ENCODE data around the gene TLE2. TPM values are rescaled to one million over a fixed set of nuclear protein-coding genes. Genes with fewer than 3 reads are reported as not detected.
"Not testable (repeated sequence)": the region's sequence is repeated elsewhere in the genome, so short reads cannot be mapped to it uniquely, and the experiment has no call there.

The TLE2 gene
- total RNA-seq, 1 experiment from 2014 or later = not detected

- no peaks in the 10 kb centered on the region for H3K4me1 ChIP-seq (ENCODE audit: low read length)
- no peaks in the 10 kb centered on the region for H4K20me1 ChIP-seq (ENCODE audit: insufficient read depth, low read depth, low read length)
- H3K4me3 ChIP-seq (ENCODE audit: low read length) = no peak overlapping the region
- no peak for DNase-seq
- H3K36me3 ChIP-seq (ENCODE audit: insufficient read depth, low read length) = no peaks in the 10 kb centered on the region
- no peaks in the 10 kb centered on the region for H3K9me2 ChIP-seq (replicated peaks; ENCODE audit: insufficient read depth, low read length)
- no peak overlapping the region for H3K4me2 ChIP-seq (ENCODE audit: low read depth, low read length, poor library complexity, severe bottlenecking)
- H3K9me3 ChIP-seq (ENCODE audit: low read length) = no peaks in the 10 kb centered on the region
- no peaks in the 10 kb centered on the region for H3K79me2 ChIP-seq (ENCODE audit: low read length)
- no peak overlapping the region for H3K9ac ChIP-seq (ENCODE audit: low read length)
- no peak overlapping the region for H3K27ac ChIP-seq (ENCODE audit: low read length)
- no peaks in the 10 kb centered on the region for H3K27me3 ChIP-seq (ENCODE audit: low read length)
- no peak overlapping the region for H2AFZ ChIP-seq (ENCODE audit: low read length)
These were observed 11.2 kb downstream of the TLE2 start for GRCh38 chr19:3017923-3018322.

- Histone ChIP-seq H3K9me2 (replicated peaks; ENCODE audit: insufficient read depth, low read length) (no peaks in the 10 kb centered on the region), H3K36me3 (ENCODE audit: insufficient read depth, low read length) (no peaks in the 10 kb centered on the region), H3K4me3 (ENCODE audit: low read length) (no peak overlapping the region), H4K20me1 (ENCODE audit: insufficient read depth, low read depth, low read length) (no peaks in the 10 kb centered on the region), H3K9ac (ENCODE audit: low read length) (no peak overlapping the region), H2AFZ (ENCODE audit: low read length) (no peak overlapping the region), H3K4me1 (ENCODE audit: low read length) (no peaks in the 10 kb centered on the region), H3K4me2 (ENCODE audit: low read depth, low read length, poor library complexity, severe bottlenecking) (no peak overlapping the region), H3K27ac (ENCODE audit: low read length) (no peak overlapping the region), H3K9me3 (ENCODE audit: low read length) (no peaks in the 10 kb centered on the region), H3K79me2 (ENCODE audit: low read length) (no peaks in the 10 kb centered on the region), H3K27me3 (ENCODE audit: low read length) (no peaks in the 10 kb centered on the region)
- no peak for DNase-seq
These were observed 13.7 kb downstream of the TLE2 start for GRCh38 chr19:3015126-3016057.

GRCh38 chr19:3014135-3014534, 14.9 kb downstream of the TLE2 start:
- no peaks in the 10 kb centered on the region for H3K36me3 ChIP-seq (ENCODE audit: insufficient read depth, low read length)
- no peak overlapping the region for H3K4me3 ChIP-seq (ENCODE audit: low read length)
- no peak overlapping the region for H3K27ac ChIP-seq (ENCODE audit: low read length)
- H3K9ac ChIP-seq (ENCODE audit: low read length) = no peak overlapping the region
- H3K27me3 ChIP-seq (ENCODE audit: low read length) = no peaks in the 10 kb centered on the region
- no peak for DNase-seq
- H3K4me1 ChIP-seq (ENCODE audit: low read length) = no peaks in the 10 kb centered on the region
- H2AFZ ChIP-seq (ENCODE audit: low read length) = no peak overlapping the region
- H3K79me2 ChIP-seq (ENCODE audit: low read length) = no peaks in the 10 kb centered on the region
- no peaks in the 10 kb centered on the region for H3K9me2 ChIP-seq (replicated peaks; ENCODE audit: insufficient read depth, low read length)
- no peaks in the 10 kb centered on the region for H3K9me3 ChIP-seq (ENCODE audit: low read length)
- no peaks in the 10 kb centered on the region for H4K20me1 ChIP-seq (ENCODE audit: insufficient read depth, low read depth, low read length)
- H3K4me2 ChIP-seq (ENCODE audit: low read depth, low read length, poor library complexity, severe bottlenecking) = no peak overlapping the region

GRCh38 chr19:3013263-3013725, 15.8 kb downstream of the TLE2 start:
- H3K79me2 ChIP-seq (ENCODE audit: low read length) = no peaks in the 10 kb centered on the region
- no peaks in the 10 kb centered on the region for H3K4me1 ChIP-seq (ENCODE audit: low read length)
- H3K36me3 ChIP-seq (ENCODE audit: insufficient read depth, low read length) = no peaks in the 10 kb centered on the region
- no peaks in the 10 kb centered on the region for H3K9me3 ChIP-seq (ENCODE audit: low read length)
- no peaks in the 10 kb centered on the region for H3K27me3 ChIP-seq (ENCODE audit: low read length)
- no peak overlapping the region for H3K27ac ChIP-seq (ENCODE audit: low read length)
- DNase-seq = no peak
- no peak overlapping the region for H2AFZ ChIP-seq (ENCODE audit: low read length)
- H3K4me2 ChIP-seq (ENCODE audit: low read depth, low read length, poor library complexity, severe bottlenecking) = no peak overlapping the region
- no peak overlapping the region for H3K4me3 ChIP-seq (ENCODE audit: low read length)
- H3K9ac ChIP-seq (ENCODE audit: low read length) = no peak overlapping the region
- H4K20me1 ChIP-seq (ENCODE audit: insufficient read depth, low read depth, low read length) = no peaks in the 10 kb centered on the region
- H3K9me2 ChIP-seq (replicated peaks; ENCODE audit: insufficient read depth, low read length) = no peaks in the 10 kb centered on the region

- Histone ChIP-seq H3K4me1 (ENCODE audit: low read length) (no peaks in the 10 kb centered on the region), H3K79me2 (ENCODE audit: low read length) (no peaks in the 10 kb centered on the region), H2AFZ (ENCODE audit: low read length) (no peak overlapping the region), H3K27me3 (ENCODE audit: low read length) (no peaks in the 10 kb centered on the region), H3K27ac (ENCODE audit: low read length) (no peak overlapping the region), H3K4me2 (ENCODE audit: low read depth, low read length, poor library complexity, severe bottlenecking) (no peak overlapping the region), H4K20me1 (ENCODE audit: insufficient read depth, low read depth, low read length) (no peaks in the 10 kb centered on the region), H3K9me2 (replicated peaks; ENCODE audit: insufficient read depth, low read length) (no peaks in the 10 kb centered on the region), H3K9me3 (ENCODE audit: low read length) (no peaks in the 10 kb centered on the region), H3K36me3 (ENCODE audit: insufficient read depth, low read length) (no peaks in the 10 kb centered on the region), H3K4me3 (ENCODE audit: low read length) (no peak overlapping the region), H3K9ac (ENCODE audit: low read length) (no peak overlapping the region)
- no peak for DNase-seq
These were observed 16.3 kb downstream of the TLE2 start for GRCh38 chr19:3012621-3013262.

- not testable (repeated sequence) for H3K27me3 ChIP-seq (ENCODE audit: low read length); H3K9me3 ChIP-seq (ENCODE audit: low read length); H3K4me3 ChIP-seq (ENCODE audit: low read length); H3K9me2 ChIP-seq (replicated peaks; ENCODE audit: insufficient read depth, low read length); H3K9ac ChIP-seq (ENCODE audit: low read length); H4K20me1 ChIP-seq (ENCODE audit: insufficient read depth, low read depth, low read length); H3K36me3 ChIP-seq (ENCODE audit: insufficient read depth, low read length); H2AFZ ChIP-seq (ENCODE audit: low read length); H3K4me2 ChIP-seq (ENCODE audit: low read depth, low read length, poor library complexity, severe bottlenecking); H3K4me1 ChIP-seq (ENCODE audit: low read length); H3K27ac ChIP-seq (ENCODE audit: low read length); DNase-seq; H3K79me2 ChIP-seq (ENCODE audit: low read length)
These were observed 17.0 kb downstream of the TLE2 start for GRCh38 chr19:3012059-3012458.

- no peak for DNase-seq
- Histone ChIP-seq H3K9me3 (ENCODE audit: low read length) (no peaks in the 10 kb centered on the region), H3K4me3 (ENCODE audit: low read length) (no peak overlapping the region), H3K4me2 (ENCODE audit: low read depth, low read length, poor library complexity, severe bottlenecking) (no peak overlapping the region), H3K9me2 (replicated peaks; ENCODE audit: insufficient read depth, low read length) (no peaks in the 10 kb centered on the region), H3K9ac (ENCODE audit: low read length) (no peak overlapping the region), H2AFZ (ENCODE audit: low read length) (no peak overlapping the region), H3K27me3 (ENCODE audit: low read length) (no peaks in the 10 kb centered on the region), H3K4me1 (ENCODE audit: low read length) (no peaks in the 10 kb centered on the region), H3K27ac (ENCODE audit: low read length) (no peak overlapping the region), H3K36me3 (ENCODE audit: insufficient read depth, low read length) (no peaks in the 10 kb centered on the region), H4K20me1 (ENCODE audit: insufficient read depth, low read depth, low read length) (no peaks in the 10 kb centered on the region), H3K79me2 (ENCODE audit: low read length) (no peaks in the 10 kb centered on the region)
These were observed 18.2 kb downstream of the TLE2 start for GRCh38 chr19:3010871-3011270.

- Histone ChIP-seq H3K27ac (ENCODE audit: low read length) (no peak overlapping the region), H3K79me2 (ENCODE audit: low read length) (no peaks in the 10 kb centered on the region), H3K9me3 (ENCODE audit: low read length) (no peaks in the 10 kb centered on the region), H3K9me2 (replicated peaks; ENCODE audit: insufficient read depth, low read length) (no peaks in the 10 kb centered on the region), H3K27me3 (ENCODE audit: low read length) (no peaks in the 10 kb centered on the region), H3K36me3 (ENCODE audit: insufficient read depth, low read length) (no peaks in the 10 kb centered on the region), H3K4me3 (ENCODE audit: low read length) (no peak overlapping the region), H3K4me2 (ENCODE audit: low read depth, low read length, poor library complexity, severe bottlenecking) (no peak overlapping the region), H2AFZ (ENCODE audit: low read length) (no peak overlapping the region), H3K4me1 (ENCODE audit: low read length) (no peaks in the 10 kb centered on the region), H3K9ac (ENCODE audit: low read length) (no peak overlapping the region), H4K20me1 (ENCODE audit: insufficient read depth, low read depth, low read length) (no peaks in the 10 kb centered on the region)
- no peak for DNase-seq
These were observed 20.1 kb downstream of the TLE2 start for GRCh38 chr19:3008994-3009393.

Data from Karpas-422 (cell line).